GM12864 (cell line): ENCODE measurements around the gene NOM1.
"Not testable (repeated sequence)": the region's sequence is repeated elsewhere in the genome, so short reads cannot be mapped to it uniquely, and the experiment has no call there.

ENCODE experiments used
- DNase-seq: peaks from one replicate; pipeline ENCODE4 v3.0.0-alpha.2; 2011; ENCODE audit warnings: low read depth
- H3K4me3 ChIP-seq: 2 replicates; pipeline ENCODE4 v1.5.1; 2011; ENCODE audit warnings: mild to moderate bottlenecking, low read depth, low read length, control low read depth
- TF ChIP-seq, protein P1 (sequence below): IDR thresholded peaks from 2 replicates; pipeline ENCODE4 v1.5.1; 2011; ENCODE audit warnings: low read depth, mild to moderate bottlenecking, moderate library complexity, low read length, control low read depth, inconsistent platforms; ENCODE audit errors: missing control alignments

The NOM1 gene

DNA sequence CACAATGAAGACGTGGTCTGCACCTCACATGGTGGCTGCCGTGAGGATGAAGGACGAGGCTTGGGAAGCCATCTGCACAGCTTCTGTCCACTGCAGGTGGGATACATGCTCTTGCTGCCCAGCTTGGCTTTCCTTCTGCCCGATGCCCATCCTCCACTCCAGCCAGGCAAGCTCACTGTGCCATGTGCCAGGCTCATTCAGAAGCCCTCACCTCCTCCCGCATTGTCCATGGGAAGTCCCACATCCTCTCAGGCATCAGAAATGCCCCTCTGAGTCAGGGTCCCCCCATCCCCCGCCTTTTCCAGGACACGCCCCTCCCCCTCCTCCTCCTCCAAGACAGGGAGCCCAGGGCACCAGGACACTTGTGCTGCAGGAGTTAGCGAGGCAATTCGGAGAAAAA lies 4.6 kb upstream of the NOM1 start:
- H3K4me3 ChIP-seq = no peak overlapping the region
- DNase-seq = no peak
- TF ChIP-seq, protein P1, sequence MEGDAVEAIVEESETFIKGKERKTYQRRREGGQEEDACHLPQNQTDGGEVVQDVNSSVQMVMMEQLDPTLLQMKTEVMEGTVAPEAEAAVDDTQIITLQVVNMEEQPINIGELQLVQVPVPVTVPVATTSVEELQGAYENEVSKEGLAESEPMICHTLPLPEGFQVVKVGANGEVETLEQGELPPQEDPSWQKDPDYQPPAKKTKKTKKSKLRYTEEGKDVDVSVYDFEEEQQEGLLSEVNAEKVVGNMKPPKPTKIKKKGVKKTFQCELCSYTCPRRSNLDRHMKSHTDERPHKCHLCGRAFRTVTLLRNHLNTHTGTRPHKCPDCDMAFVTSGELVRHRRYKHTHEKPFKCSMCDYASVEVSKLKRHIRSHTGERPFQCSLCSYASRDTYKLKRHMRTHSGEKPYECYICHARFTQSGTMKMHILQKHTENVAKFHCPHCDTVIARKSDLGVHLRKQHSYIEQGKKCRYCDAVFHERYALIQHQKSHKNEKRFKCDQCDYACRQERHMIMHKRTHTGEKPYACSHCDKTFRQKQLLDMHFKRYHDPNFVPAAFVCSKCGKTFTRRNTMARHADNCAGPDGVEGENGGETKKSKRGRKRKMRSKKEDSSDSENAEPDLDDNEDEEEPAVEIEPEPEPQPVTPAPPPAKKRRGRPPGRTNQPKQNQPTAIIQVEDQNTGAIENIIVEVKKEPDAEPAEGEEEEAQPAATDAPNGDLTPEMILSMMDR = no peak

DNA sequence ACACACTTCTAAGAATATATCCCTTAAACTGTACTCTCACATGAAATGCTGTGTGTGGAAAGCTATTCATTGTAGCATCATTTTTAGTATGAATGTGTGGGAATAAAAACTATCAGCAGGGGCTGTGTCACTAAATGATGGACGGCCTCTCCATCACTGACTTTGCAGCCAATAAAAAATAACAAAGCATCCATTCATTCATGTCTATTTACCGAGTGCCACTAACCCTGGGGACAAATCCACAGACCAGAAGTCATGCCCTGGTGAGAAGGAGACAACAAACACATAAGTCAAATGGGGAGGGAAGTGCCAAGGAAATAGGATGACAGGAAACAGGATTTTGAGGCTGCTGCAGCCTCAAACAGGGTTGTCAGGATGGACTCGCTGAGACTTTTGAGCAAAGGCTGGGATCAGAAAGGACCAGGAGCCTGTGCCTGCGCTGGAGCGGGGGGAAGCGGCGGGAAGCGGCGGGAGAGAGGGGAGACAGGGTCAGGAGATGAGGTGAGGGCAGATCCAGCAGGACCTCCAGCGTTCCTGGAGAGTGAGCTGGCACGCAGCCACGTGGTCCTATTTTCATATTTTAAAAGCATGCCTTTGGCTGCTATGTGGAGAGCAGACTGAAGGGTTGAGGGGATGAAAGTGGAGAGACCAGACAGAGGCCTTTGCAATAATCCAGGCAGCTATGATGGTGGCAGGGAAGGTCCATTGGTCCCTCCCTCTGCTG lies 2.2 kb upstream of the NOM1 start:
- TF ChIP-seq, protein P1 = no peak
- H3K4me3 ChIP-seq = no peak overlapping the region
- no peak for DNase-seq

DNA sequence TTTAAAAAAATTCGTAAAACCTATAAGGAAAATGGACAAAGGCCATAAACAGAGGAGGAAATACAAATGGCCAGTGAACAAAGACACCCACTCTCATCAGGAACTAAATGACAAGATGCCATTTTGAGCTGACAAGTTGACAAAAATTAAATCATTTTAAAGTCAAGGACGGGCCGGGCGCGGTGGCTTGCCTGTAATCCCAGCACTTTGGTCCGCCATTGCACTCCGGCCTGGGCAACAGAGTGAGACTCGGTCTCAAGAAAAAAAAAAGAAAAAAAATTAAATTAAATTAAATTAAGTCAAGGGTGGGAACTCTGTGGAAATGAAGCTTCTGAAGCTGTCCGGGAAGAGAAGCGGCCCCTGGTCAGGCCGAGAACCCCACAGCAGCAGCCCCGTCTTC lies 1.2 kb upstream of the NOM1 start:
- peak overlapping the region; percentile 97 for H3K4me3 ChIP-seq
- no peak for DNase-seq
- TF ChIP-seq, protein P1 = no peak

DNA sequence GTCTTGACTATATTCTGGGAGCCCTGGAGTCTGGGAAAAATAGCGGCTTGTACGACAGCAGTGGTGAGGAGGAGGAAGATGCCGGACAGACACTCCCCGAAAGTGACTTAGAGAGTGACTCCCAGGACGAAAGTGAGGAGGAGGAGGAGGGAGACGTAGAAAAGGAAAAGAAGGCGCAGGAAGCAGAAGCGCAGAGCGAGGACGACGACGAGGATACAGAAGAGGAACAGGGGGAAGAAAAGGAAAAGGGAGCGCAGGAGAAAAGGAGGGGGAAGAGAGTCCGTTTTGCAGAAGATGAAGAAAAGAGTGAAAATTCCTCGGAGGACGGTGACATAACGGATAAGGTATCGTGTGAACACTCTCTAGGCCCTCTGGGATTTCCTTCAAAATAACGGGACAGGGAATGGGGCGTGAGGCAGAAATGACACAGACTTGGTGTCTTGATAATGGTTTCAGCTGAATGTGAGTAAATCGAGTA lies 908 bp downstream of the NOM1 start:
- DNase-seq = no peak
- TF ChIP-seq, protein P1 = no peak
- H3K4me3 ChIP-seq = peak overlapping the region; percentile 97

DNA sequence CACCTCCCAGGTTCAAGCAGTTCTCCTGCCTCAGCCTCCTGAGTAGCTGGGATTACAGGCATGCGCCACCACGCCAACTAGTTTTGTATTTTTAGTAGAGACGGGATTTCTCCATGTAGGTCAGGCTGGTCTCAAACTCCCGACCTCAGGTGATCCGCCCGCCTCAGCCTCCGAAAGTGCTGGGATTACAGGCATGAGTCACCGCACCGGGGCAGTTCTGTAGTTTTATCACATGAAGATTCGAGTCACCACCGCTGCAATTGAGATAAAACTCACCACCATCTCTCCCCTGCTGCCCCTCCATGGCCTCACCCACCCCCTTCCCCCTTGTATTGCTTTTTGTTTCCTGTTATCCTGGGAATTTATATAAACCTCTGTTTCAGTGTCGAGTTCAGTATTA lies 3.7 kb downstream of the NOM1 start:
- not testable (repeated sequence) for DNase-seq, H3K4me3 ChIP-seq

DNA sequence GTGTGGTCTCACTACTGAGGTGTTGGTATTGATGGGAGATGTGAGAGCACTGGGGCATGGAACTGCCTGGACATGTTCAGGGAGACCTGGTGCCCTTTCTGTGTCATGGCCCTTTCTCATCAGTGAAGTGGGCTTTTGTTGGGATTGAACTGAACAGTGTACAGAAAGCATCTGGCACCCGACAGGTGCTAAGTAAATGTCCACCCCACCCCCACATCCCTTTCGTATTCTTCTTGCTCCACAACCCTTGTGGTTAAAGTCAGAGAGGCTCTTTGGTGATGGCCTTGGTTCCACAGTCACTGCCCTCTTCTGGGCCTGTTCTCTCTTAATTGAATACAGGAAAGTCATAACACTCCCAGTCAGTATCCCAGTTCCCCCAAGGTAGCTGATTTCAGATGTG lies 5.4 kb downstream of the NOM1 start:
- TF ChIP-seq, protein P1 = no peak
- no peak for DNase-seq
- no peak overlapping the region for H3K4me3 ChIP-seq

DNA sequence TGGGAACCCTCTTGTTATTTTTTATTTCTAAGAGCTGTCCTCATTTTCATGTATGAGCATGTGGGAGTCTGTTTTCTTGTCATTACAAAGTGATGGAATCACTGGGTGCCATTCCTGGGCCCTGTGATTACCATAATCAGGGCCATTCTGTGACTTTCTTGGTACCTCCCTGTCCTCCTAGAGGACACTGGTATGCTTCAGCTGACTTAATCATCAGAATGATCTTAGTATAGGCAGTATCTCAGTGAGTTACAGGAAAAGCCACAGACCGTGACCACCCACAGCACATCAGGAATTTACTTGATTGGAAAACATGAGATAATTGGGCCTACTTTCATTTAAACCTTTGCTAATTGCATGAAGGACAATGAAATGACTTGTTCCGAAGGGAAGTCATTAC lies 7.2 kb downstream of the NOM1 start:
- DNase-seq = no peak
- no peak overlapping the region for H3K4me3 ChIP-seq
- TF ChIP-seq, protein P1 = no peak
